Adrenal gland (tissue), 5 donors: Measurements from ENCODE around the gene PTH2.

Experiments
- CTCF ChIP-seq, 6 experiments: fragments of 450-650 bp in 4 of 6; fragments of 200-600 bp in 2 of 6; sonication (generic) in 1 of 6; IDR thresholded peaks; 1 replicate in 5 of 6; 2 replicates in 1 of 6; pipeline versions ENCODE4 v1.5.1 to v1.8.0; 2016 to 2021; ENCODE audit warnings: antibody characterized with exemption in 6 of 6, mild to moderate bottlenecking in 2 of 6, moderate library complexity in 1 of 6
- POLR2A ChIP-seq, 2 donors: fragments of 450-650 bp; IDR thresholded peaks; one replicate each; pipeline ENCODE4 v1.6.1; 2017; ENCODE audit warnings: antibody characterized with exemption in 2 of 2, mild to moderate bottlenecking in 2 of 2, moderate library complexity in 1 of 2
- donor health status: DM: no; HTN: no; CAD: no.

- TF ChIP-seq CTCF (IDR thresholded peaks at IDR 0.05) (no peak), POLR2A (IDR thresholded peaks at IDR 0.05) (no peak)
Measured at GRCh38 chr19:49418511-49418910, 4.7 kb downstream of the PTH2 start.
